Measurements from ENCODE around the gene ZNF346. TPM values are rescaled to one million over a fixed set of nuclear protein-coding genes. Genes with fewer than 3 reads are reported as not detected.

ZNF346 gene
- total and polyA plus RNA-seq, 2 of the 13 experiments (the other 11 are each of a cell fraction or from before 2014, with no cell fraction given): 8.6 to 19.4 TPM

- TF ChIP-seq CTCF (CRISPR knock-in tag; IDR thresholded peaks at IDR 0.05) (no peak), ZNF512 (CRISPR knock-in tag; IDR thresholded peaks at IDR 0.05) (no peak), NFRKB (IDR thresholded peaks at IDR 0.05) (no peak), ZFP36 (IDR thresholded peaks at IDR 0.05; ENCODE audit: borderline replicate concordance, low read depth, low read length, partially characterized antibody) (no peak), ZGPAT (CRISPR knock-in tag; IDR thresholded peaks at IDR 0.05) (no peak), FOXP1 (IDR thresholded peaks at IDR 0.05) (no peak), FOXP1 (CRISPR knock-in tag; IDR thresholded peaks at IDR 0.05) (no peak), ZMYM2 (CRISPR knock-in tag; IDR thresholded peaks at IDR 0.05) (no peak), PRDM4 (CRISPR knock-in tag; IDR thresholded peaks at IDR 0.05; ENCODE audit: borderline replicate concordance) (no peak), ZBTB37 (CRISPR knock-in tag; IDR thresholded peaks at IDR 0.05) (no peak), RBM22 (optimal IDR thresholded peaks at IDR 0.05; ENCODE audit: low read length) (peak; percentile 82), NAIF1 (CRISPR knock-in tag; IDR thresholded peaks at IDR 0.05; ENCODE audit: borderline replicate concordance) (no peak), ZSCAN20 (CRISPR knock-in tag; IDR thresholded peaks at IDR 0.05; ENCODE audit: borderline replicate concordance) (no peak), ZNF761 (CRISPR knock-in tag; conservative IDR thresholded peaks at IDR 0.05) (no peak), RXRB (CRISPR knock-in tag; IDR thresholded peaks at IDR 0.05; ENCODE audit: borderline replicate concordance) (peak; percentile 29; the same call in 1 of the 2 replicates)
Measured at GRCh38 chr5:177097016-177097985, 74.8 kb downstream of the ZNF346 start (continued).
